ENCODE measurements around the gene STARD10.

The STARD10 gene

GRCh38 chr11:72793425-72794367, at the start of gene STARD10:
Gene STARD10 (minus strand): TSS chr11:72794047. CDS start chr11:72781181, 12,866 bp downstream.
- Mint-ChIP-seq H3K27me3 (no peaks in the 10 kb centered on the region), H3K27ac (peak within 1 kb of the TSS; percentile 99), H3K9me3 (no peaks in the 10 kb centered on the region), H3K4me3 (peak within 1 kb of the TSS; percentile 93), H3K4me1 (peaks cover 22% of the 10 kb centered on the region), H3K36me3 (no peaks in the 10 kb centered on the region)
- ATAC-seq (ENCODE audit: low read depth) = peak; percentile 86
- peak; percentile 94 to 95 for DNase-seq (ENCODE audit: low spot score in 2 of 2)

- ATAC-seq (ENCODE audit: low read depth) = no peak
- Mint-ChIP-seq H3K4me1 (peaks cover 4% of the 10 kb centered on the region), H3K27me3 (no peaks in the 10 kb centered on the region), H3K4me3 (no peak overlapping the region), H3K9me3 (no peaks in the 10 kb centered on the region), H3K27ac (peak overlapping the region; percentile 50), H3K36me3 (peaks cover 56% of the 10 kb centered on the region)
- DNase-seq (ENCODE audit: low spot score in 2 of 2) = no peak
Measured at GRCh38 chr11:72842653-72843330, 48.9 kb upstream of the STARD10 start.

- DNase-seq (ENCODE audit: low spot score in 2 of 2) (no peak), ATAC-seq (ENCODE audit: low read depth) (no peak)
- no peaks in the 10 kb centered on the region for H3K27me3 Mint-ChIP-seq
- H3K4me3 Mint-ChIP-seq = no peak overlapping the region
- peaks cover 3% of the 10 kb centered on the region for H3K4me1 Mint-ChIP-seq
- H3K27ac Mint-ChIP-seq = peak overlapping the region; percentile 80
- H3K9me3 Mint-ChIP-seq = no peaks in the 10 kb centered on the region
- peaks cover 54% of the 10 kb centered on the region for H3K36me3 Mint-ChIP-seq
Measured at GRCh38 chr11:72842126-72842525, 48.3 kb upstream of the STARD10 start.

- Mint-ChIP-seq H3K27ac (peak overlapping the region; percentile 80), H3K4me1 (peaks cover 2% of the 10 kb centered on the region), H3K27me3 (no peaks in the 10 kb centered on the region), H3K36me3 (peaks cover 50% of the 10 kb centered on the region), H3K4me3 (no peak overlapping the region), H3K9me3 (no peaks in the 10 kb centered on the region)
- no peak for ATAC-seq (ENCODE audit: low read depth)
- DNase-seq (ENCODE audit: low spot score in 2 of 2) = no peak
Measured at GRCh38 chr11:72841397-72841796, 47.5 kb upstream of the STARD10 start.

- DNase-seq (ENCODE audit: low spot score in 2 of 2) (no peak), ATAC-seq (ENCODE audit: low read depth) (no peak)
- Mint-ChIP-seq H3K36me3 (peaks cover 46% of the 10 kb centered on the region), H3K27ac (no peak overlapping the region), H3K9me3 (no peaks in the 10 kb centered on the region), H3K4me3 (no peak overlapping the region), H3K4me1 (peaks cover 2% of the 10 kb centered on the region), H3K27me3 (no peaks in the 10 kb centered on the region)
Measured at GRCh38 chr11:72840780-72841179, 46.9 kb upstream of the STARD10 start.

GRCh38 chr11:72838691-72839305, 45.0 kb upstream of the STARD10 start:
- DNase-seq (ENCODE audit: low spot score in 2 of 2) = no peak
- H3K9me3 Mint-ChIP-seq = no peaks in the 10 kb centered on the region
- H3K27me3 Mint-ChIP-seq = no peaks in the 10 kb centered on the region
- peak overlapping the region; percentile 59 for H3K27ac Mint-ChIP-seq
- no peak overlapping the region for H3K4me3 Mint-ChIP-seq
- no peak for ATAC-seq (ENCODE audit: low read depth)
- peaks cover 8% of the 10 kb centered on the region for H3K4me1 Mint-ChIP-seq
- H3K36me3 Mint-ChIP-seq = peaks cover 44% of the 10 kb centered on the region

- ATAC-seq (ENCODE audit: low read depth) = no peak
- Mint-ChIP-seq H3K27ac (no peak overlapping the region), H3K27me3 (no peaks in the 10 kb centered on the region), H3K4me3 (no peak overlapping the region), H3K4me1 (peaks cover 18% of the 10 kb centered on the region), H3K9me3 (no peaks in the 10 kb centered on the region), H3K36me3 (peaks cover 28% of the 10 kb centered on the region)
- no peak for DNase-seq (ENCODE audit: low spot score in 2 of 2)
Measured at GRCh38 chr11:72836111-72836510, 42.3 kb upstream of the STARD10 start.

- Mint-ChIP-seq H3K4me3 (no peak overlapping the region), H3K9me3 (no peaks in the 10 kb centered on the region), H3K4me1 (peaks cover 21% of the 10 kb centered on the region), H3K36me3 (peaks cover 21% of the 10 kb centered on the region), H3K27ac (peak overlapping the region; percentile 63), H3K27me3 (no peaks in the 10 kb centered on the region)
- no peak for ATAC-seq (ENCODE audit: low read depth)
- no peak for DNase-seq (ENCODE audit: low spot score in 2 of 2)
Measured at GRCh38 chr11:72834905-72835304, 41.1 kb upstream of the STARD10 start.

- H3K27ac Mint-ChIP-seq = peak overlapping the region; percentile 45
- H3K9me3 Mint-ChIP-seq = no peaks in the 10 kb centered on the region
- H3K27me3 Mint-ChIP-seq = no peaks in the 10 kb centered on the region
- no peak overlapping the region for H3K4me3 Mint-ChIP-seq
- no peak for ATAC-seq (ENCODE audit: low read depth)
- H3K36me3 Mint-ChIP-seq = peaks cover 15% of the 10 kb centered on the region
- DNase-seq (ENCODE audit: low spot score in 2 of 2) = no peak
- peaks cover 19% of the 10 kb centered on the region for H3K4me1 Mint-ChIP-seq
Measured at GRCh38 chr11:72833811-72834493, 40.1 kb upstream of the STARD10 start.

GRCh38 chr11:72833083-72833733, 39.4 kb upstream of the STARD10 start:
- Mint-ChIP-seq H3K9me3 (no peaks in the 10 kb centered on the region), H3K36me3 (peaks cover 11% of the 10 kb centered on the region), H3K4me1 (peaks cover 27% of the 10 kb centered on the region), H3K27me3 (no peaks in the 10 kb centered on the region), H3K4me3 (no peak overlapping the region), H3K27ac (peak overlapping the region; percentile 89)
- no peak for DNase-seq (ENCODE audit: low spot score in 2 of 2)
- no peak for ATAC-seq (ENCODE audit: low read depth)

GRCh38 chr11:72832301-72833082, 38.6 kb upstream of the STARD10 start:
- ATAC-seq (ENCODE audit: low read depth) (no peak), DNase-seq (ENCODE audit: low spot score in 2 of 2) (no peak)
- Mint-ChIP-seq H3K4me3 (no peak overlapping the region), H3K4me1 (peaks cover 30% of the 10 kb centered on the region), H3K9me3 (no peaks in the 10 kb centered on the region), H3K27me3 (no peaks in the 10 kb centered on the region), H3K27ac (peak overlapping the region; percentile 89), H3K36me3 (peaks cover 11% of the 10 kb centered on the region)

- H3K27ac Mint-ChIP-seq = peak overlapping the region; percentile 89
- no peaks in the 10 kb centered on the region for H3K9me3 Mint-ChIP-seq
- no peak overlapping the region for H3K4me3 Mint-ChIP-seq
- peak in 1 of 2 donors; percentile 48 for DNase-seq (ENCODE audit: low spot score in 2 of 2)
- H3K4me1 Mint-ChIP-seq = peaks cover 30% of the 10 kb centered on the region
- ATAC-seq (ENCODE audit: low read depth) = peak; percentile 71
- H3K27me3 Mint-ChIP-seq = no peaks in the 10 kb centered on the region
- H3K36me3 Mint-ChIP-seq = peaks cover 11% of the 10 kb centered on the region
Measured at GRCh38 chr11:72831521-72832300, 37.9 kb upstream of the STARD10 start.
